Measurements from ENCODE around the gene DIDO1. TPM values are rescaled to one million over a fixed set of nuclear protein-coding genes. Genes with fewer than 3 reads are reported as not detected.

DIDO1 gene
- total RNA-seq, 2 donors from 2014 or later: 50.0 TPM

DNA sequence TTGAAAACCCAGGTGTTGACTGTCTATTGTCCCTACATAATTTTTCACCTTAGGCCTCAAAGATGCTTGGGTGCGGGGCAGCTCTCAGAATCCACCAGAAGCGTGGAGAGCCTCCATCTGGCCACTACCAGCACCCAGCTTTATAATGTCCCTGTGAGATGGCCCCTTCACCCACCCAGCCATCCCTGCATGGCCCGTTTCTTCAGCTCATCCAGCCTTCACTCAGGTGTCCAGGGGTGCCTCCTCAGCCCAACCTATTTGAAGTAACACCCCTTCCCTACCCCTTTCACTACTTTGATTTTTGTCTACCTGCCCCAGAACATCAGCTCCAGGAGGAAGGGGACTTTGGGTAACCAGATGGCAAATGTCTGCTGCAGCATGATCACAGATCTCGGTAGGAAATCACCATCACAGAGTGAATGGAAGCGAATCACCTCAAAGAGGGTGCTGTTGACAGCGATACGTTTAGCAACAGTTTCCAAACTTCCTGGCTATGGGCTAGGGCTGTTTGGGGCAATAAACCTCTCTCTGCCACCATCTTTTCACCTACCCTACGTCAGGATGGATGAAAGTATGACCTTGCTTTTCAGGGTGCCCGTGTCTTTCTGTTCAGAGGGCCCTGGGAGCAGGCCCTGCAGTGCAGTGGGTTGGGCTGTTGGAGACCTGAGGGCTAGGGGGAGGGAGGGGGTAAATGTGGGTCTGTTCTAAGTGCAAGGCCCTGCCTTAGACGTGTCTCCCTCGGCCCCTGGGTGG, 25.0 kb upstream of the DIDO1 start:
- Mint-ChIP-seq H3K4me1 (ENCODE audit: low read depth) (peaks cover 27% of the 10 kb centered on the region), H3K9me3 (no peaks in the 10 kb centered on the region), H3K36me3 (ENCODE audit: insufficient read depth in 2 of 2) (peaks cover 10 to 25% of the 10 kb centered on the region in 2 donors), H3K27me3 (ENCODE audit: low read depth) (no peaks in the 10 kb centered on the region), H3K27ac (no peak overlapping the region), H3K4me3 (no peak overlapping the region)
- ATAC-seq (replicated peaks in 1 of 2): no peak
- DNase-seq: no peak

- no peak overlapping the region for H3K27ac Mint-ChIP-seq
- ATAC-seq (replicated peaks in 1 of 2) (no peak), DNase-seq (no peak)
- peaks cover 10 to 25% of the 10 kb centered on the region in 2 donors for H3K36me3 Mint-ChIP-seq (ENCODE audit: insufficient read depth in 2 of 2)
- peaks cover 27% of the 10 kb centered on the region for H3K4me1 Mint-ChIP-seq (ENCODE audit: low read depth)
- no peak overlapping the region for H3K4me3 Mint-ChIP-seq
- no peaks in the 10 kb centered on the region for H3K27me3 Mint-ChIP-seq (ENCODE audit: low read depth)
- no peaks in the 10 kb centered on the region for H3K9me3 Mint-ChIP-seq
These were observed 24.4 kb upstream of the DIDO1 start for GRCh38 chr20:62950741-62951140.

DNA sequence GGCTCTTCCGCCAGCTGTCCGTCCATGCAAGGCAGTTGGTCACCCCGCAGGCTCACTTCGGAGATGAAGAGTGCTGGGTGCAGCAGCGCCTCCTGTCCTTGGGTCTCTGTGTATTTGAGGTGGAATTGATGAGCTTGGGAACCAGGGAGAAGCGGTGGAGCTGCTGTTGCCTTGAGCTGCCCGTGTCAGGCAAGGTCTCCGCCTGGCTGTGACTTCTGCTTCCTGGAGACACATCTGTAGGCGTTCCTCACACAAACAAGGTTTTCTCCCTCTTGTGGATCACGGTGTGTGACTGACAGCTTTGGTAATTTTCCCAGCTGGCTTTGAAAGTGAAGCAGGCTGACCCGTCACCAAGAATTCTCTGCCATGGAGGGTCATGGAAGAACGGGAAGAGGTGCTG, 23.7 kb upstream of the DIDO1 start:
- Mint-ChIP-seq H3K27me3 (ENCODE audit: low read depth) (no peaks in the 10 kb centered on the region), H3K36me3 (ENCODE audit: insufficient read depth in 2 of 2) (peaks cover 10 to 29% of the 10 kb centered on the region in 2 donors), H3K9me3 (no peaks in the 10 kb centered on the region), H3K4me3 (no peak overlapping the region), H3K27ac (no peak overlapping the region), H3K4me1 (ENCODE audit: low read depth) (peaks cover 27% of the 10 kb centered on the region)
- ATAC-seq (replicated peaks in 1 of 2) (no peak), DNase-seq (no peak)

- H3K27me3 Mint-ChIP-seq (ENCODE audit: low read depth): no peaks in the 10 kb centered on the region
- H3K9me3 Mint-ChIP-seq: no peaks in the 10 kb centered on the region
- ATAC-seq (replicated peaks in 1 of 2) (no peak), DNase-seq (no peak)
- H3K4me3 Mint-ChIP-seq: no peak overlapping the region
- no peak overlapping the region for H3K27ac Mint-ChIP-seq
- H3K4me1 Mint-ChIP-seq (ENCODE audit: low read depth): peaks cover 21% of the 10 kb centered on the region
- H3K36me3 Mint-ChIP-seq (ENCODE audit: insufficient read depth in 2 of 2): peaks cover 14 to 35% of the 10 kb centered on the region in 2 donors
These were observed 23.0 kb upstream of the DIDO1 start for GRCh38 chr20:62949153-62949821.

DNA sequence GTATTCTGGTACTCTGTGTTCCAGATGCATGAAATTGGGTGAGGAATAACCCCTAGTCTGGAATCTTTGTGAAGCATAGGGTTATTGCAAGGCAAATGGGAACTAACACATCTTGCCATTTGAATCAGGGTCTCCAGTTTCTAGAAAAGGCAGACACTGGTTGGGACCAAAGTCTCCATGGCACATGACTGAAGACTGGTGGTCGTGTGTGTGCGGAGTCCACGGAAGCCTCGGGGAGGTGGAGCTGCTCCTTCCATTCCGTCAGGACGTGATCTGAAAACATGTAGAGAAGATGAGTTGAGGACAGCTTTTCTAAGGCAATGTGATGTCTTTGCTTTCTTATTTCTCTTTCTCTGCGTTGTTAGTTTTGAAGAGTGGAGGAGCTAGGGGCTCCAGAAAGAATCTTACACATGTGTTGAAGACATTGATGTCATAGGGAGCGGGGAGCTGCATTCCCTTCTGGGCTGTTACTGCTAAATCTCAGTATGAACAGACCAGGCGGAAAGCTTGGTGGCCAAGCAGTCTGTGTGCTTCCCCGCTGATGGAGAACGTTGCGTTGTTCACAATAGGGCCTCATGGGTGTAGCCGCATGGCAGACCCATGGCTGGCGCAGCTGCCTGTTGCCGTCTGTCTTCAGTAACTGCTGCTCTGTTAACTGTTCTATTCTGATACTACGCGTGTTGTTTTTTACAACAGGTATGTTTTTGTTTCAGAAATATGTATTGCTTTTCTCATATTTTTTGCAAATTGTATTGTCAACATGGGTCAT, 21.4 kb upstream of the DIDO1 start:
- H3K36me3 Mint-ChIP-seq (ENCODE audit: insufficient read depth in 2 of 2): peaks cover 14 to 42% of the 10 kb centered on the region in 2 donors
- peak overlapping the region; percentile 61 for H3K27ac Mint-ChIP-seq
- no peak overlapping the region for H3K4me3 Mint-ChIP-seq
- H3K27me3 Mint-ChIP-seq (ENCODE audit: low read depth): no peaks in the 10 kb centered on the region
- no peak for ATAC-seq (replicated peaks in 1 of 2)
- no peaks in the 10 kb centered on the region for H3K9me3 Mint-ChIP-seq
- DNase-seq: no peak
- H3K4me1 Mint-ChIP-seq (ENCODE audit: low read depth): peaks cover 12% of the 10 kb centered on the region

DNA sequence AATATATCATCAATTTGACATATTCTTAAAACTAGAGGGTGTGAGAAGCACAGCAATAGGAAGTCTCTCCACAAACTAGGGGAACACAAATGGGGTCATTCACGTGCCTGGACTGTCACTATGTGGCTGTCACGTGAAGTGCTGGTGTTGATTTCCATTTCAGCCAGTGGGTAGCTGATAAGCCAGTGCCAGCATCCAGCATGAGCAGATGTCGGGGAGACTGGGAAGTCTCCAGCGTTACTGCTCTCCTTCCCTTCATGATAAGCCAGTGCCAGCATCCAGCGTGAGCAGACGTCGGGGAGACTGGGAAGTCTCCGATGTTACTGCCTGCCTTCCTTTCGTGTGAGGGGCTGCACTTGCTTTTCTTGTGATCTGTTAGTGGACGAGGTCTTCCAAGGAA, 20.6 kb upstream of the DIDO1 start:
- Mint-ChIP-seq H3K27me3 (ENCODE audit: low read depth) (no peaks in the 10 kb centered on the region), H3K27ac (peak overlapping the region; percentile 61), H3K9me3 (no peaks in the 10 kb centered on the region), H3K4me1 (ENCODE audit: low read depth) (peaks cover 8% of the 10 kb centered on the region), H3K36me3 (ENCODE audit: insufficient read depth in 2 of 2) (peaks cover 14 to 42% of the 10 kb centered on the region in 2 donors), H3K4me3 (no peak overlapping the region)
- DNase-seq (no peak), ATAC-seq (replicated peaks in 1 of 2) (no peak)

DNA sequence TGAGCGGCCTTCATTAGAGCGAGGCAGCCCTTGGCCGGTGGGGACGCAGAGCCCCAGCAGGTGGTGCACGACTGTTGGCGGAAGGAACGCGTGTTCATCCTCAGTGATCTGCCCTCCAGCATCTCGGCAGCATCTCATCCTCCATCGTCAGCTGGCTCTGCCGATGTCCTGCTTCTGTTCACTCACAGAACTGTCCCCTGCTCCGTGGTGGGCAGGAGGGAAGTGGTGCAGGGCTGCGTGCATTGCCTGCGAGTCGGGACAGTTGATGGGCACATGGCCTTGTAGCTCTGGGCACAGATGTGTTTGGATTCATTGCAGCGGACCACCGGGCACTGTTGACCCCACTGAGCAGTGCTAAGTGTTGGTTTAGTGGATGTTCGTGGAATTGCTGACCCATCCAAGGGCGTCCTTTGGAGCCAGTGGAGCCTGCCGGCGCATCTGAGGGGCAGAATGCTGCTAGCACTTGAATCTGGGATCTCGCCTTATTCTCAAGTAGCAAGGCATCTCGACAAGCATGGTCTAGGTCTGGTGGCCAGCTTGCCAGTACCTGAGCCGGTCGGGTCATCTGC, 19.6 kb upstream of the DIDO1 start:
- Mint-ChIP-seq H3K27me3 (ENCODE audit: low read depth) (no peaks in the 10 kb centered on the region), H3K9me3 (no peaks in the 10 kb centered on the region), H3K27ac (no peak overlapping the region), H3K4me3 (no peak overlapping the region), H3K4me1 (ENCODE audit: low read depth) (peaks cover 6% of the 10 kb centered on the region), H3K36me3 (ENCODE audit: insufficient read depth in 2 of 2) (peaks cover 15 to 48% of the 10 kb centered on the region in 2 donors)
- DNase-seq (no peak), ATAC-seq (replicated peaks in 1 of 2) (no peak)

GRCh38 chr20:62944746-62945145, 18.4 kb upstream of the DIDO1 start:
- no peaks in the 10 kb centered on the region for H3K27me3 Mint-ChIP-seq (ENCODE audit: low read depth)
- H3K9me3 Mint-ChIP-seq: no peaks in the 10 kb centered on the region
- H3K4me1 Mint-ChIP-seq (ENCODE audit: low read depth): peaks cover 17% of the 10 kb centered on the region
- peak overlapping the region; percentile 76 for H3K27ac Mint-ChIP-seq
- DNase-seq (no peak), ATAC-seq (replicated peaks in 1 of 2) (no peak)
- H3K36me3 Mint-ChIP-seq (ENCODE audit: insufficient read depth in 2 of 2): peaks cover 11 to 43% of the 10 kb centered on the region in 2 donors
- H3K4me3 Mint-ChIP-seq: no peak overlapping the region

GRCh38 chr20:62944184-62944583, 17.9 kb upstream of the DIDO1 start:
- H3K27ac Mint-ChIP-seq: no peak overlapping the region
- peaks cover 22% of the 10 kb centered on the region for H3K4me1 Mint-ChIP-seq (ENCODE audit: low read depth)
- H3K9me3 Mint-ChIP-seq: no peaks in the 10 kb centered on the region
- H3K4me3 Mint-ChIP-seq: no peak overlapping the region
- H3K36me3 Mint-ChIP-seq (ENCODE audit: insufficient read depth in 2 of 2): peaks cover 9 to 39% of the 10 kb centered on the region in 2 donors
- ATAC-seq (replicated peaks in 1 of 2) (no peak), DNase-seq (no peak)
- H3K27me3 Mint-ChIP-seq (ENCODE audit: low read depth): no peaks in the 10 kb centered on the region

DNA sequence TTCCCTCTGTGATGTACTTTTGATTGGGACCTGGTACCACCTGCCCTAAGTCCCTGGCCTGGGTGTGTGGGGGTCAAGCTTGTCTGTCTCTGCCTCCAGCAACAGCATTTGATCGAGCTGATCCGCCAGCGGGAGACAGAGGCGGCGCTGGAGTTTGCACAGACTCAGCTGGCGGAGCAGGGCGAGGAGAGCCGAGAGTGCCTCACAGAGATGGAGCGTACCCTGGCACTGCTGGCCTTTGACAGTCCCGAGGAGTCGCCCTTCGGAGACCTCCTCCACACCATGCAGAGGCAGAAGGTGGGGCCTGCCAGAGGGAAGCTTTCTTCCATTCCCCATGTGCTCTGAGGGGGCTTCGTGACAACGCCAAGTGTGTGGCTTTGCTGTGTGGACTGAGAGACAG, 17.1 kb upstream of the DIDO1 start:
- DNase-seq (no peak), ATAC-seq (replicated peaks in 1 of 2) (no peak)
- Mint-ChIP-seq H3K4me1 (ENCODE audit: low read depth) (peaks cover 28% of the 10 kb centered on the region), H3K36me3 (ENCODE audit: insufficient read depth in 2 of 2) (peaks cover 8 to 35% of the 10 kb centered on the region in 2 donors), H3K27me3 (ENCODE audit: low read depth) (no peaks in the 10 kb centered on the region), H3K4me3 (no peak overlapping the region), H3K9me3 (no peaks in the 10 kb centered on the region), H3K27ac (no peak overlapping the region)

- Mint-ChIP-seq H3K27me3 (ENCODE audit: low read depth) (no peaks in the 10 kb centered on the region), H3K4me1 (ENCODE audit: low read depth) (peaks cover 28% of the 10 kb centered on the region), H3K27ac (peak overlapping the region; percentile 54), H3K36me3 (ENCODE audit: insufficient read depth in 2 of 2) (peaks cover 9 to 33% of the 10 kb centered on the region in 2 donors), H3K4me3 (no peak overlapping the region), H3K9me3 (no peaks in the 10 kb centered on the region)
- ATAC-seq (replicated peaks in 1 of 2) (no peak), DNase-seq (no peak)
These were observed 16.2 kb upstream of the DIDO1 start for GRCh38 chr20:62942456-62942855.

DNA sequence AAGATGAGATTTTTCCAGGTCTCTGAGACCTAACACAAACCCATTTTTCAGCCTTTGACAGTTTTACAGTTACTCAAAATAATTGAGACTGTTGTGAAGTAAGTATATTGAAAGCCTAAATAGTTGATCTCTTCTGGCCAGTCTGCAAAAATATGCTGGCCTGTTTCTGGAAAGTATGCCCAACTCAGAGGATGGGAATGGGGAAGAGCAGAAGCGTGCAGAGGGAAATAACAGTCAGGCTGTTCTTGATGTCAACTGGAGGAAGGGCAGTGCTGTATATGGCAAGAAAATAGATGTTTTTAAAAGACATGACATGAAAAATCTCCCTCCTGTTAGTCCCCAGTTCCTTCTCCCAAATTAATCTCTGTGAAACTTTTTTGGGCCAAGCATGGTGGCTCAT, 15.5 kb upstream of the DIDO1 start:
- Mint-ChIP-seq H3K27me3 (ENCODE audit: low read depth) (no peaks in the 10 kb centered on the region), H3K4me3 (no peak overlapping the region), H3K4me1 (ENCODE audit: low read depth) (peaks cover 28% of the 10 kb centered on the region), H3K27ac (peak overlapping the region; percentile 54), H3K36me3 (ENCODE audit: insufficient read depth in 2 of 2) (peaks cover 11 to 30% of the 10 kb centered on the region in 2 donors), H3K9me3 (no peaks in the 10 kb centered on the region)
- no peak for ATAC-seq (replicated peaks in 1 of 2)
- no peak for DNase-seq

GRCh38 chr20:62940875-62941274, 14.6 kb upstream of the DIDO1 start:
- peaks cover 11 to 30% of the 10 kb centered on the region in 2 donors for H3K36me3 Mint-ChIP-seq (ENCODE audit: insufficient read depth in 2 of 2)
- H3K27me3 Mint-ChIP-seq (ENCODE audit: low read depth): no peaks in the 10 kb centered on the region
- DNase-seq: no peak
- no peak for ATAC-seq (replicated peaks in 1 of 2)
- peak overlapping the region; percentile 50 for H3K27ac Mint-ChIP-seq
- peak overlapping the region; percentile 47 to 91 for H3K4me3 Mint-ChIP-seq
- no peaks in the 10 kb centered on the region for H3K9me3 Mint-ChIP-seq
- H3K4me1 Mint-ChIP-seq (ENCODE audit: low read depth): peaks cover 28% of the 10 kb centered on the region
